Mesothelial cell of epicardium (in vitro differentiated cells): Measurements from ENCODE around the gene FKBP2. TPM values are rescaled to one million over a fixed set of nuclear protein-coding genes. Genes with fewer than 3 reads are reported as not detected.
A peak's percentile ranks its signal among the peaks of the same experiment; 100 is the strongest.

Source experiments
- DNase-seq, 2 experiments: peaks; one replicate each; pipeline ENCODE4 v3.0.0; 2021; ENCODE audit warnings: low spot score in 2 of 2; ENCODE audit not compliant: unreplicated experiment in 2 of 2
- H3K27ac Mint-ChIP-seq: 2 replicates; pipeline ENCODE4 v1.8.0; 2021; ENCODE audit warnings: mixed read lengths
- H3K27me3 Mint-ChIP-seq: 2 replicates; pipeline ENCODE4 v1.8.0; 2021; ENCODE audit warnings: low read depth, mixed read lengths
- H3K36me3 Mint-ChIP-seq: 2 replicates; pipeline ENCODE4 v1.8.0; 2021; ENCODE audit warnings: mixed read lengths
- H3K4me1 Mint-ChIP-seq: 2 replicates; pipeline ENCODE4 v1.8.0; 2021; ENCODE audit warnings: mixed read lengths
- H3K4me3 Mint-ChIP-seq: 2 replicates; pipeline ENCODE4 v1.8.0; 2021; ENCODE audit warnings: mild to moderate bottlenecking, moderate library complexity, mixed read lengths
- H3K9me3 Mint-ChIP-seq: 2 replicates; pipeline ENCODE4 v1.8.0; 2021; ENCODE audit warnings: mixed read lengths
- total RNA-seq: library from RNA; stranded (reverse); gene quantifications from 3 replicates; pipeline ENCODE4 v1.2.1, GENCODE V29; 2021
- TF ChIP-seq, protein P1 (sequence below): fragments of 200-600 bp; sonication (generic); IDR thresholded peaks from one replicate; pipeline ENCODE4 v1.5.0; 2021; ENCODE audit warnings: antibody characterized with exemption; ENCODE audit not compliant: unreplicated experiment

Gene FKBP2
- total RNA-seq, 1 donor from 2014 or later, result 36.4 TPM

- no peaks in the 10 kb centered on the region for H3K9me3 Mint-ChIP-seq
- H3K27me3 Mint-ChIP-seq, result no peaks in the 10 kb centered on the region
- peaks cover 25% of the 10 kb centered on the region for H3K4me1 Mint-ChIP-seq
- peak overlapping the region; percentile 10 for H3K4me3 Mint-ChIP-seq
- TF ChIP-seq, protein P1, sequence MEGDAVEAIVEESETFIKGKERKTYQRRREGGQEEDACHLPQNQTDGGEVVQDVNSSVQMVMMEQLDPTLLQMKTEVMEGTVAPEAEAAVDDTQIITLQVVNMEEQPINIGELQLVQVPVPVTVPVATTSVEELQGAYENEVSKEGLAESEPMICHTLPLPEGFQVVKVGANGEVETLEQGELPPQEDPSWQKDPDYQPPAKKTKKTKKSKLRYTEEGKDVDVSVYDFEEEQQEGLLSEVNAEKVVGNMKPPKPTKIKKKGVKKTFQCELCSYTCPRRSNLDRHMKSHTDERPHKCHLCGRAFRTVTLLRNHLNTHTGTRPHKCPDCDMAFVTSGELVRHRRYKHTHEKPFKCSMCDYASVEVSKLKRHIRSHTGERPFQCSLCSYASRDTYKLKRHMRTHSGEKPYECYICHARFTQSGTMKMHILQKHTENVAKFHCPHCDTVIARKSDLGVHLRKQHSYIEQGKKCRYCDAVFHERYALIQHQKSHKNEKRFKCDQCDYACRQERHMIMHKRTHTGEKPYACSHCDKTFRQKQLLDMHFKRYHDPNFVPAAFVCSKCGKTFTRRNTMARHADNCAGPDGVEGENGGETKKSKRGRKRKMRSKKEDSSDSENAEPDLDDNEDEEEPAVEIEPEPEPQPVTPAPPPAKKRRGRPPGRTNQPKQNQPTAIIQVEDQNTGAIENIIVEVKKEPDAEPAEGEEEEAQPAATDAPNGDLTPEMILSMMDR, result no peak
- no peak for DNase-seq
- peaks cover 12% of the 10 kb centered on the region for H3K36me3 Mint-ChIP-seq
- H3K27ac Mint-ChIP-seq, result no peak overlapping the region
Observed at GRCh38 chr11:64267207-64267945, 26.5 kb downstream of the FKBP2 start.

DNA sequence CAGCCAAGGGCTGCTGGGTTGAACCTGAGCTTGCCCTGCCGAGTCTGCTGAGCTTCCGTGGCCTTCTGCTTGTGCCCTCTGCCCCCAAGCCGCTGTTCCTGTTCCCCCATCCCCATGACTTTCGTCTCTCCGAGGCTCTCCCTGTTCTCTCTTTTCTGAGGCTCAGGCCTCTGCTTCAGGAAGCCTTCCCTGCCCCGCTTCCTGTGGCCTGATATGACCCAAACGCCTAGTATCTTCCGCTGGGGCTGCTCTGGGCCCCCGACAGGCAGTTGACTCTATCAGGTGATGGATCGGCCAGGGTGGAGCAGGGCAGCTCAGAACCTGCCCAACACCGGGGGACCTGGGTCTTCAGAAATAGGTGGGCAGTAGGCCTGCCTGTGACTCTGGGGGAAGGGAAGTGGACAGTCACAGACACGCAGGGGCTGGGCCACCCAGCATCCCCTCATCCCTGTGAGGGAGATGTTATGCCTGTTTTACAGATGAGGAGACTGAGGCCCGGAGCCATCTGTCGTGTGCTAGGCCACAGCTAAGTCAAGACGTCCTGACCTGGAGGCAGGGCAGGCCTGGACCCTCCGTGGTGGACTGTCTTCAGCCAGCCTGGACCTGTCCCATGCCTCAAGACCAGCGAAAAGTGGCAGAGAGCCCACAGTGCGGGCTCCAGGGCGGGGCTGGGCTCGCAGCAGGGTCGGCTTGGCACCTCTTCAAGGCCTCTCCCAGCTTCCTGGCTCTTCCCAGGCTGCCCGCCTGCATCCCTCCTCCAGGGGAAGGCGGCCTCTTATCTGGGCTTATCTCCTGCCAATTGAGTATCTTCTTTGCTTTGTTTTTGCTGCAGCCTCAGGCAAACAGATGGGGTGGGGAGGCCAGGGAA, 27.4 kb downstream of the FKBP2 start:
- H3K27ac Mint-ChIP-seq, result peak overlapping the region; percentile 94
- H3K4me3 Mint-ChIP-seq, result peak overlapping the region; percentile 96
- peaks cover 6% of the 10 kb centered on the region for H3K36me3 Mint-ChIP-seq
- TF ChIP-seq, protein P1, result no peak
- DNase-seq, result no peak
- peaks cover 24% of the 10 kb centered on the region for H3K4me1 Mint-ChIP-seq
- no peaks in the 10 kb centered on the region for H3K27me3 Mint-ChIP-seq
- no peaks in the 10 kb centered on the region for H3K9me3 Mint-ChIP-seq

DNA sequence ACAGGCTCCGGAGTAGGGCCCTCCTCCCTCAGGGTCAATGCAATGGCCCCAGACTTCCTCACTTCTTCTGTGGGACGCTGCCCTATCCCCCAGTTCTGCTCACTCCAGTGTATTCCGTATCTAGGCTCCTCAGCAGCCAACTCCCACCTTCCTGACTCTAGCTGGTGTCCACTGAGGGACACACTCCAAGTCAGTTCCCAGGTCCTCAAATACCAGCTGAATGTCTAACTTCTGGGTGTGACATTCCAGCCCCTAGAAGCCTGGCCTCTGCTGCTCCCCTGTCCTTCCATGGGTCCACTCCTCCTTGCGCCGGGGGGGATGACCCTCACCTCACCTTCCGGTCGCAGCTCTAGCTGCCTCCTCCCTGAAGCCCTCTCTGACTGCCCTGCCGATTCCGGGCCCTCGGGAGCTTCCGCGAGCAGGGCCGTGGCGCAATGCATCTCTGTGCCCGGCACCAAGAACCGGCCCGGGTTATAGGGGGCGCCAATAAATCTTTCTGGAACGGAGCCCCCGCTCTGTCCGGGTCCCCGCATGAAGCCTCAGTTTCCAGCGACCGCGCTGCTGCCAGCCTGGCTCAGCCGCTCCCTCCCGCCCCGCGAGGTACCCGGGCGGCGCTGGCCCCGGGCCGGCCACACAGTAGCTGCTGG, 28.1 kb downstream of the FKBP2 start:
- DNase-seq, result no peak
- H3K4me1 Mint-ChIP-seq, result peaks cover 24% of the 10 kb centered on the region
- TF ChIP-seq, protein P1, result no peak
- H3K4me3 Mint-ChIP-seq, result peak overlapping the region; percentile 96
- no peaks in the 10 kb centered on the region for H3K9me3 Mint-ChIP-seq
- peak overlapping the region; percentile 100 for H3K27ac Mint-ChIP-seq
- peaks cover 5% of the 10 kb centered on the region for H3K36me3 Mint-ChIP-seq
- no peaks in the 10 kb centered on the region for H3K27me3 Mint-ChIP-seq

DNA sequence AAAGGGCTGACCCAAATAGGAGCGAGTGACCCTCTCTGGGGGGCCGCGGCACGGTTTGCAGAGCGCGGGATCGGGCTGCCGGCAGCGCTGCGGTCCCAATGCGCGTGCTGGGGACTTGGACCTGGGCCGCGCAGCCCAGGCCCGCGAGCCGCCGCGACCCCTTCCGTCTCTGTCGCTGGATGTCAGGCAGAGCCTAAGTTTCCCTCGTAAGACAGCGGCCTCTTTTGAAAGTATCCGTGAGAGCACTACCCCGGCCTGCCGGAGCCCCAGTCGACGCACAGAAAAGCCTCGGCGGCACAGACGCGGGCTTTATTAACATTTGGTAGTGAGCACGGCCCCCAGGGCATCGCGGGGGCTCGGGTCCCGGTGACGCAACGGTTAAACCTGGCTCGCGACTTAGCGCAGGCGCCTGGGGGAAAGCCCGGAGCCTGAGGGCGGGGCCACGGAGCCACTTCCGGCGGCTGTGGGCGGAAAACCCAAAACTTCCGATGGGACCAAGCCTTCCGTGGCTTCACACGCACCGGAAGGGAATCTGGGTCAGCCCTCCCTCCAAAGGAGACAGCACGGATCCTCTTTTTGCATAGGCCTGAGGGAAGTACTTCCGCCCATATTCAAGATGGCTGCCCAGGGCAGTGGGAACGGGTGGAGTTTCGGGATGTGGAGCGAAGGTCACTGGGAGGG, 28.8 kb downstream of the FKBP2 start:
- H3K4me3 Mint-ChIP-seq, result peak overlapping the region; percentile 96
- H3K27me3 Mint-ChIP-seq, result no peaks in the 10 kb centered on the region
- DNase-seq, result peak; percentile 91 to 97
- TF ChIP-seq, protein P1, result no peak
- H3K4me1 Mint-ChIP-seq, result peaks cover 17% of the 10 kb centered on the region
- H3K9me3 Mint-ChIP-seq, result no peaks in the 10 kb centered on the region
- H3K27ac Mint-ChIP-seq, result peak overlapping the region; percentile 100
- H3K36me3 Mint-ChIP-seq, result peaks cover 5% of the 10 kb centered on the region
